IMR-90 (cell line): Measurements from ENCODE around the gene SEPHS1. TPM values are rescaled to one million over a fixed set of nuclear protein-coding genes. Genes with fewer than 3 reads are reported as not detected.

Experiments
- ATAC-seq: fragments of 200-7000 bp; cut with Tn5 transposase; 2 replicates; pipeline ENCODE4 v1.9.1; 2020; ENCODE audit warnings: low read depth, mild to moderate bottlenecking, moderate library complexity
- BruUV-seq: library from RNA; stranded (reverse); fragments of 400-500 nt; replicated peaks from 2 replicates; lab custom pipeline; 2021; lab: Mats Ljungman, UMichigan
- CTCF ChIA-PET: fragments of 300-600 bp; formaldehyde crosslinking; extraction: SDS; loops from one replicate; lab custom pipeline; 2021; ENCODE audit warnings: antibody characterized with exemption; lab: Yijun Ruan, JAX
- POLR2A ChIA-PET: fragments of 300-600 bp; sonication (Branson Sonifier 250); formaldehyde crosslinking; loops from one replicate; lab custom pipeline; 2022; ENCODE audit warnings: antibody characterized with exemption; ENCODE audit not compliant: unreplicated experiment; lab: Charles Lee
- DNase-seq: peaks from one replicate; pipeline ENCODE4 v3.0.0; 2013
- H2AFZ ChIP-seq: replicated peaks from 2 replicates; pipeline ENCODE3; 2013; ENCODE audit warnings: low read length, mild to moderate bottlenecking; ENCODE audit not compliant: poor library complexity
- H2AK5ac ChIP-seq: 2 replicates; pipeline ENCODE4 v1.6.1; 2013; ENCODE audit warnings: low read depth, low read length, inconsistent platforms
- H2AK9ac ChIP-seq: replicated peaks from 2 replicates; pipeline ENCODE3; 2013; ENCODE audit warnings: mild to moderate bottlenecking, low read depth, low read length, moderate library complexity; ENCODE audit not compliant: poor library complexity
- H2BK120ac ChIP-seq: 2 replicates; pipeline ENCODE4 v1.6.1; 2013; ENCODE audit warnings: low read depth, low read length, inconsistent platforms
- H2BK15ac ChIP-seq: 3 replicates; pipeline ENCODE4 v1.6.1; 2013; ENCODE audit warnings: low read depth, low read length, inconsistent platforms
- H2BK20ac ChIP-seq: 2 replicates; pipeline ENCODE4 v1.6.1; 2013; ENCODE audit warnings: low read depth, mild to moderate bottlenecking, inconsistent platforms, low read length, moderate library complexity
- H2BK5ac ChIP-seq: 2 replicates; pipeline ENCODE4 v1.6.1; 2013; ENCODE audit warnings: mild to moderate bottlenecking, low read depth, low read length, inconsistent platforms; ENCODE audit not compliant: poor library complexity, severe bottlenecking
- H3K14ac ChIP-seq: replicated peaks from 2 replicates; pipeline ENCODE4 v1.6.1; 2013; ENCODE audit warnings: low read depth, low read length, inconsistent platforms
- H3K18ac ChIP-seq: 2 replicates; pipeline ENCODE4 v1.6.1; 2013; ENCODE audit warnings: low read depth, low read length, control low read depth
- H3K23ac ChIP-seq: 2 replicates; pipeline ENCODE4 v1.6.1; 2013; ENCODE audit warnings: low read depth, low read length, inconsistent platforms
- H3K27ac ChIP-seq: 2 replicates; pipeline ENCODE4 v1.5.1; 2013; ENCODE audit warnings: mild to moderate bottlenecking, control low read depth, low read length; ENCODE audit not compliant: insufficient read depth
- H3K27me3 ChIP-seq: 2 replicates; pipeline ENCODE4 v1.6.1; 2013; ENCODE audit warnings: low read length; ENCODE audit not compliant: control insufficient read depth, insufficient read depth
- H3K36me3 ChIP-seq: 2 replicates; pipeline ENCODE4 v1.6.1; 2013; ENCODE audit warnings: low read length, mixed read lengths; ENCODE audit not compliant: control insufficient read depth, insufficient read depth
- H3K4ac ChIP-seq: 2 replicates; pipeline ENCODE4 v1.6.1; 2013; ENCODE audit warnings: low read depth, low read length, inconsistent platforms
- H3K4me1 ChIP-seq: 2 replicates; pipeline ENCODE4 v1.6.1; 2013; ENCODE audit warnings: low read length, mixed read lengths; ENCODE audit not compliant: control insufficient read depth, insufficient read depth
- H3K4me2 ChIP-seq: 2 replicates; pipeline ENCODE4 v1.6.1; 2013; ENCODE audit warnings: low read depth, mild to moderate bottlenecking, control low read depth, low read length, moderate library complexity
- H3K4me3 ChIP-seq: 2 replicates; pipeline ENCODE4 v1.5.1; 2013; ENCODE audit warnings: low read depth, mild to moderate bottlenecking, control low read depth, low read length, moderate library complexity; ENCODE audit not compliant: insufficient read depth
- H3K56ac ChIP-seq: 2 replicates; pipeline ENCODE4 v1.6.1; 2013; ENCODE audit warnings: low read length, inconsistent platforms; ENCODE audit not compliant: insufficient read depth; ENCODE audit errors: extremely low read depth
- H3K79me1 ChIP-seq, 2 experiments: 2 replicates each; pipeline ENCODE4 v1.6.1; 2013; ENCODE audit warnings: low read length in 2 of 2, inconsistent platforms in 1 of 2, low read depth in 1 of 2
- H3K9ac ChIP-seq: 2 replicates; pipeline ENCODE4 v1.6.1; 2013; ENCODE audit warnings: low read depth, low read length, control low read depth
- H3K9me1 ChIP-seq: 2 replicates; pipeline ENCODE4 v1.6.1; 2013; ENCODE audit warnings: low read length, inconsistent platforms; ENCODE audit not compliant: insufficient read depth
- H3K9me3 ChIP-seq: 2 replicates; pipeline ENCODE4 v1.6.1; 2013; ENCODE audit warnings: low read length; ENCODE audit not compliant: control insufficient read depth, insufficient read depth
- H4K20me1 ChIP-seq: 2 replicates; pipeline ENCODE4 v1.6.1; 2013; ENCODE audit warnings: low read length, inconsistent platforms; ENCODE audit not compliant: insufficient read depth
- H4K5ac ChIP-seq: 2 replicates; pipeline ENCODE4 v1.6.1; 2013; ENCODE audit warnings: mild to moderate bottlenecking, low read depth, low read length, control low read depth
- H4K8ac ChIP-seq, 2 experiments: 2 replicates each; pipeline ENCODE4 v1.6.1; 2013; ENCODE audit warnings: low read depth in 2 of 2, low read length in 2 of 2, control low read depth in 1 of 2, inconsistent platforms in 1 of 2
- H4K91ac ChIP-seq: 2 replicates; pipeline ENCODE4 v1.6.1; 2013; ENCODE audit warnings: low read depth, low read length, inconsistent platforms; ENCODE audit not compliant: insufficient read depth
- WGBS, 2 experiments: methylation state at CpG; one replicate each; pipeline versions ENCODE4 v1.1.5 to v1.1.7; 2013; ENCODE audit warnings: missing lambda C conversion rate in 2 of 2; ENCODE audit not compliant: insufficient read length in 1 of 2; ENCODE audit errors: extremely low coverage in 2 of 2; 5-methylcytosine and 5-hydroxymethylcytosine counted together
- dilution Hi-C: fragments of 300-500 bp; cut with HindIII; formaldehyde crosslinking; loops from one replicate; pipeline ENCODE4 v1.14.3; 2018; ENCODE audit warnings: low sequenced_read_pairs; ENCODE audit not compliant: unreplicated experiment
- in situ Hi-C: fragments of 300-500 bp; cut with MboI; formaldehyde crosslinking; loops from 3 replicates; pipeline ENCODE4 v1.14.3; 2019; ENCODE audit warnings: low sequenced_read_pairs, inconsistent platforms, mixed read lengths
- intact Hi-C: fragments of 100-400 bp; cut with micrococcal nuclease; formaldehyde crosslinking; loops from 2 replicates; pipeline ENCODE4 v1.10.0; 2022
- polyA plus RNA-seq, 3 experiments: library from polyadenylated mRNA; depleted of rRNA; stranded (reverse); fragments of >200 nt; gene quantifications; 2 replicates each; pipeline ENCODE4 v1.2.3, GENCODE V29; 2012; ENCODE audit warnings: low replicate concordance in 1 of 3
- total RNA-seq: library from RNA; depleted of rRNA; stranded (reverse); fragments of >200 nt; gene quantifications from 2 replicates; pipeline ENCODE4 v1.2.3, GENCODE V29; 2012
- TF ChIP-seq, protein P1 (sequence below): fragments of 150-350 bp; IDR thresholded peaks from 2 replicates; pipeline ENCODE4 v1.6.1; 2016; ENCODE audit warnings: low read depth, mild to moderate bottlenecking, low read length, moderate library complexity, borderline replicate concordance

SEPHS1 gene
- total and polyA plus RNA-seq, 2 of the 4 experiments (the other 2 are of a cell fraction) = 39.4 to 69.4 TPM

DNA sequence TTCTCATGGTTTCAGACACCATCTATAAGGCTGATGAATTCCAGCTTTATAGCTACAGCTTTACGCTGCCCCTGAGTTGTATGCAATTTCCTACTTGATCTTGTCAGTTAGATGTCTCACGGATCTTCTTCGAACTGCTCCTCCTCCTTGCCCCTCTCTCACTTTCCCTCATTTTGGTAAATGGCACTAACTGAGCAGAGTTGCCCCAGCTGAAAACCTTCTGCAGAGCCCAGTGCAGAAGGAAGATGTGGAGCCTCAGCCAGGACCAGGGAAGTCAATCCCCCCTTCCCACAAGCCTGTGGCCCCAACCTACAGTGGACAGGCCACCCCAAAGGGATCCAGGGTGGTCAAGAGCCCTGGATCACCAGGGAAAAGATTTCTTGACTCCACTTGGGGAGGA, 49.0 kb upstream of the SEPHS1 start:
- Histone ChIP-seq H3K27me3 (peaks cover 15% of the 10 kb centered on the region), H3K9ac (no peak overlapping the region), H3K79me1 (no peaks in the 10 kb centered on the region), H2AK9ac (no peak overlapping the region), H3K4ac (no peak overlapping the region), H3K18ac (no peak overlapping the region), H2BK5ac (no peak overlapping the region), H4K8ac (no peak overlapping the region), H2BK15ac (no peak overlapping the region), H2AFZ (no peak overlapping the region), H4K91ac (no peak overlapping the region), H3K9me3 (0 out of 2 replicates have a peak, but pooled peaks cover 2% of the 10 kb centered on the region), H4K20me1 (no peaks in the 10 kb centered on the region), H3K56ac (no peak overlapping the region), H3K14ac (no peak overlapping the region), H3K4me2 (no peak overlapping the region), H3K23ac (no peak overlapping the region), H3K36me3 (no peaks in the 10 kb centered on the region), H3K27ac (no peak overlapping the region), H2BK20ac (no peak overlapping the region), H4K5ac (no peak overlapping the region), H2AK5ac (no peak overlapping the region), H3K4me1 (no peaks in the 10 kb centered on the region), H3K4me3 (no peak overlapping the region), H3K9me1 (no peaks in the 10 kb centered on the region), H2BK120ac (no peak overlapping the region)
- in situ Hi-C loops = no loop called here
- DNase-seq (no peak), ATAC-seq (no peak)
- ChIA-PET CTCF (no interaction called here), POLR2A (interaction anchor here (0.5 kb wide), 1 partner anchor 11 kb away, joined by 4 read pairs; no protein-coding TSS in a partner anchor)
- no TSS peak for BruUV-seq
- TF ChIP-seq, protein P1, sequence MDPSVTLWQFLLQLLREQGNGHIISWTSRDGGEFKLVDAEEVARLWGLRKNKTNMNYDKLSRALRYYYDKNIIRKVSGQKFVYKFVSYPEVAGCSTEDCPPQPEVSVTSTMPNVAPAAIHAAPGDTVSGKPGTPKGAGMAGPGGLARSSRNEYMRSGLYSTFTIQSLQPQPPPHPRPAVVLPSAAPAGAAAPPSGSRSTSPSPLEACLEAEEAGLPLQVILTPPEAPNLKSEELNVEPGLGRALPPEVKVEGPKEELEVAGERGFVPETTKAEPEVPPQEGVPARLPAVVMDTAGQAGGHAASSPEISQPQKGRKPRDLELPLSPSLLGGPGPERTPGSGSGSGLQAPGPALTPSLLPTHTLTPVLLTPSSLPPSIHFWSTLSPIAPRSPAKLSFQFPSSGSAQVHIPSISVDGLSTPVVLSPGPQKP = no peak
- dilution Hi-C loops = no loop called here
- intact Hi-C loops = no loop called here
- 80% methylated on average over 1 of the region's 3 CpGs; no CpG with 5 or more reads in 1 of the 2 experiments for WGBS, 2 experiments
